HepG2 (cell line): Measurements from ENCODE around the gene TBL3. TPM values are rescaled to one million over a fixed set of nuclear protein-coding genes. Genes with fewer than 3 reads are reported as not detected.

ENCODE experiments used
- ATAC-seq: fragments of 200-7000 bp; cut with Tn5 transposase; 3 replicates; pipeline ENCODE4 v1.9.1; 2020; ENCODE audit warnings: mild to moderate bottlenecking, moderate library complexity
- BruUV-seq: library from RNA; stranded (reverse); fragments of 400-500 nt; replicated peaks from 2 replicates; lab custom pipeline; 2021; lab: Mats Ljungman, UMichigan
- CTCF ChIA-PET: fragments of 300-600 bp; formaldehyde crosslinking; extraction: SDS; loops from one replicate; lab custom pipeline; 2021; ENCODE audit warnings: low total read pairs, inconsistent platforms, low intra/inter-chr PET ratio; lab: Yijun Ruan, JAX
- POLR2A ChIA-PET: fragments of 350-600 bp; sonication (Branson Sonifier 250); formaldehyde crosslinking; loops from one replicate; lab custom pipeline; 2020; ENCODE audit warnings: antibody characterized with exemption, inconsistent platforms; lab: Yijun Ruan, JAX
- DNase-seq: peaks from one replicate; pipeline ENCODE4 v3.0.0-alpha.2; 2015; ENCODE audit warnings: low spot score
- FAIRE-seq: peaks from 3 replicates; lab custom pipeline; 2011; peaks lifted over from hg19 to GRCh38; lab: Jason Lieb, UNC
- H2AFZ ChIP-seq: one replicate; pipeline ENCODE4 v1.6.1; 2011; ENCODE audit warnings: low read length, inconsistent platforms
- H3K27ac ChIP-seq: fragments of 300-600 bp; 3 replicates; pipeline ENCODE4 v1.8.0; 2011; ENCODE audit warnings: mixed run types, mild to moderate bottlenecking, mixed read lengths, low read length, inconsistent platforms; ENCODE audit not compliant: insufficient read depth; ENCODE audit errors: extremely low read length
- H3K27me3 ChIP-seq, 2 experiments: fragments of 200-600 bp in 1 of 2; 2 replicates in 1 of 2; 3 replicates in 1 of 2; pipeline versions ENCODE4 v1.6.0 to v1.8.0; 2011; ENCODE audit warnings: low read length in 2 of 2, mild to moderate bottlenecking in 2 of 2, moderate library complexity in 2 of 2, inconsistent platforms in 1 of 2; ENCODE audit not compliant: insufficient read depth in 2 of 2, control insufficient read depth in 1 of 2
- H3K36me3 ChIP-seq, 2 experiments: fragments of 200-600 bp in 1 of 2; replicated peaks in 1 of 2; 2 replicates in 1 of 2; 3 replicates in 1 of 2; pipeline versions ENCODE4 v1.5.1 to v1.8.0; 2011; ENCODE audit warnings: low read length in 2 of 2, inconsistent platforms in 1 of 2; ENCODE audit not compliant: insufficient read depth in 2 of 2, control insufficient read depth in 1 of 2
- H3K4me1 ChIP-seq: 2 replicates; pipeline ENCODE4 v1.5.1; 2012; ENCODE audit warnings: low read length, inconsistent platforms; ENCODE audit not compliant: insufficient read depth
- H3K4me2 ChIP-seq: 2 replicates; pipeline ENCODE4 v1.6.0; 2011; ENCODE audit warnings: low read depth, low read length, inconsistent platforms
- H3K4me3 ChIP-seq, 3 experiments: fragments of 200-600 bp in 1 of 3; sonication (generic), shearing (Covaris generic) in 1 of 3; replicated peaks in 1 of 3; 2 replicates each; pipeline ENCODE4 v1.5.1; 2011 to 2016; ENCODE audit warnings: low read length in 3 of 3, inconsistent platforms in 2 of 3, low read depth in 2 of 3, mild to moderate bottlenecking in 2 of 3, control low read depth in 1 of 3, mixed read lengths in 1 of 3; ENCODE audit not compliant: insufficient read depth in 1 of 3
- H3K79me2 ChIP-seq: one replicate; pipeline ENCODE4 v1.6.1; 2011; ENCODE audit warnings: low read length, inconsistent platforms; ENCODE audit not compliant: insufficient read depth
- H3K9ac ChIP-seq: 2 replicates; pipeline ENCODE4 v1.6.0; 2011; ENCODE audit warnings: mild to moderate bottlenecking, low read depth, low read length, inconsistent platforms; ENCODE audit not compliant: insufficient read depth
- H3K9me3 ChIP-seq: 2 replicates; pipeline ENCODE4 v1.5.1; 2012; ENCODE audit warnings: mild to moderate bottlenecking, low read length
- H4K20me1 ChIP-seq: 2 replicates; pipeline ENCODE4 v1.6.0; 2011; ENCODE audit warnings: inconsistent platforms, mild to moderate bottlenecking, low read length, moderate library complexity; ENCODE audit not compliant: insufficient read depth
- AGO2 ChIP-seq: fragments of 200-400 bp; formaldehyde crosslinking; optimal IDR thresholded peaks from 2 replicates; pipeline ENCODE3; 2017; ENCODE audit warnings: mild to moderate bottlenecking, low read depth, low read length, moderate library complexity
- BCL3 ChIP-seq: sonication (generic); formaldehyde crosslinking; IDR thresholded peaks from 2 replicates; pipeline ENCODE4 v1.5.1; 2020; ENCODE audit warnings: mild to moderate bottlenecking, missing genetic modification reagents, moderate library complexity
- GTF2F1 ChIP-seq: fragments of 150-350 bp; IDR thresholded peaks from 2 replicates; pipeline ENCODE4 v1.6.1; 2014; ENCODE audit warnings: low read length
- KDM5B ChIP-seq: sonication (generic); formaldehyde crosslinking; IDR thresholded peaks from 2 replicates; pipeline ENCODE4 v1.4.0; 2020; ENCODE audit warnings: missing genetic modification reagents, mild to moderate bottlenecking, borderline replicate concordance
- MAX ChIP-seq: IDR thresholded peaks from 2 replicates; pipeline ENCODE4 v1.6.1; 2012; ENCODE audit warnings: inconsistent platforms
- MTA1 ChIP-seq: sonication (generic); formaldehyde crosslinking; IDR thresholded peaks from 2 replicates; pipeline ENCODE4 v1.4.0; 2020; ENCODE audit warnings: missing genetic modification reagents, mild to moderate bottlenecking, borderline replicate concordance
- NFE2L1 ChIP-seq: sonication (generic); formaldehyde crosslinking; IDR thresholded peaks from 2 replicates; pipeline ENCODE4 v1.4.0; 2020; ENCODE audit warnings: missing genetic modification reagents, mild to moderate bottlenecking, borderline replicate concordance
- ZNF567 ChIP-seq: sonication (generic); formaldehyde crosslinking; IDR thresholded peaks from 2 replicates; pipeline ENCODE4 v1.8.1; 2023; ENCODE audit warnings: mild to moderate bottlenecking, missing genetic modification reagents, borderline replicate concordance
- WGBS: methylation state at CpG from one replicate; pipeline ENCODE4 v1.1.6; 2017; ENCODE audit warnings: low lambda C conversion rate; 5-methylcytosine and 5-hydroxymethylcytosine counted together
- in situ Hi-C: cut with HindIII; loops from 2 replicates; pipeline ENCODE4 v1.10.0; 2017; ENCODE audit warnings: low pct_unique_long_range_greater_than_20kb; ENCODE audit not compliant: extremely low pct_ligation_motif_present
- intact Hi-C: fragments of 100-400 bp; cut with micrococcal nuclease; formaldehyde crosslinking; loops from one replicate; pipeline ENCODE4 v1.10.0; 2022; ENCODE audit not compliant: unreplicated experiment
- polyA plus RNA-seq, 8 experiments: library from polyadenylated mRNA; depleted of rRNA in 3 of 8; stranded (reverse) in 7 of 8; unstranded in 1 of 8; fragments of >200 nt; fragmentation: Illumina TruSeq in 4 of 8; extraction: Trizol in 4 of 8; gene quantifications; 2 replicates each; pipeline versions ENCODE4 v1.2.1 to v1.2.3, GENCODE V29; 2011 to 2016; ENCODE audit warnings: low read depth in 4 of 8, missing spikeins in 1 of 8, mixed read lengths in 1 of 8; ENCODE audit not compliant: insufficient read depth in 1 of 8
- total RNA-seq, 5 experiments: library from RNA; depleted of rRNA; stranded (reverse); fragments of >200 nt; fragmentation: Illumina TruSeq; extraction: Trizol; gene quantifications; 2 replicates each; pipeline ENCODE4 v1.2.3, GENCODE V29; 2016; ENCODE audit warnings: low read depth in 1 of 5
- TF ChIP-seq, protein P1 (sequence below): sonication (generic); formaldehyde crosslinking; IDR thresholded peaks from 2 replicates; pipeline ENCODE4 v1.4.0; 2020; ENCODE audit warnings: missing genetic modification reagents, mild to moderate bottlenecking, borderline replicate concordance

TBL3 gene
- total and polyA plus RNA-seq, 2 of the 13 experiments (the other 11 are each of a cell fraction or from before 2014, with no cell fraction given), result 16.8 to 38.0 TPM

DNA sequence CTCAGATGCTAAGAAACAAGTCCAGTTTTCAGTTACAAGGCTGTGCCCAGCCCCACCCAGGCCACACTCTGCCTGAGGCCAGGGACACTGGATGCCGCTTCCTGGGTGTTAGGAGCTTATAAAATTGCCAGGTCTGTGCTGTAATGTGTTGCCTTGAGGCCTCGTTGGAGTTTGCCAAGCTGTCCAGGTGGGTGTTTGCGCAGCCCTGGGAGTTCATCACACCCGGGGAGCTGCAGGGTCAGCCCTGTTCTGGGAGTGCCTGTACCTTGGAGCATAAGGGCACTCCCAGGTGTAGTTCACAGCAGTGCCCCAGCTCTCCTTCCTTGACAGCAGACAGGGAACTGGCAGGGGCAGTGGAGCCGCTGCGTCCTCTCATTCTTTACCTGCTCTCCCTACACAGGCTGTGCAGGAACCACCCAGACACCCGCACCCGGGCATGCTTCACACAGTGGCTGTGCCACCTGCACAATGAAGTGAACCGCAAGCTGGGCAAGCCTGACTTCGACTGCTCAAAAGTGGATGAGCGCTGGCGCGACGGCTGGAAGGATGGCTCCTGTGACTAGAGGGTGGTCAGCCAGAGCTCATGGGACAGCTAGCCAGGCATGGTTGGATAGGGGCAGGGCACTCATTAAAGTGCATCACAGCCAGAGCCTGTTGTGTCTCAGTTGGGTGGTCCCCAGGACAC is 13.8 kb downstream of the TBL3 start:
- peak overlapping the region; percentile 95 for H3K9ac ChIP-seq
- TF ChIP-seq, protein P1, sequence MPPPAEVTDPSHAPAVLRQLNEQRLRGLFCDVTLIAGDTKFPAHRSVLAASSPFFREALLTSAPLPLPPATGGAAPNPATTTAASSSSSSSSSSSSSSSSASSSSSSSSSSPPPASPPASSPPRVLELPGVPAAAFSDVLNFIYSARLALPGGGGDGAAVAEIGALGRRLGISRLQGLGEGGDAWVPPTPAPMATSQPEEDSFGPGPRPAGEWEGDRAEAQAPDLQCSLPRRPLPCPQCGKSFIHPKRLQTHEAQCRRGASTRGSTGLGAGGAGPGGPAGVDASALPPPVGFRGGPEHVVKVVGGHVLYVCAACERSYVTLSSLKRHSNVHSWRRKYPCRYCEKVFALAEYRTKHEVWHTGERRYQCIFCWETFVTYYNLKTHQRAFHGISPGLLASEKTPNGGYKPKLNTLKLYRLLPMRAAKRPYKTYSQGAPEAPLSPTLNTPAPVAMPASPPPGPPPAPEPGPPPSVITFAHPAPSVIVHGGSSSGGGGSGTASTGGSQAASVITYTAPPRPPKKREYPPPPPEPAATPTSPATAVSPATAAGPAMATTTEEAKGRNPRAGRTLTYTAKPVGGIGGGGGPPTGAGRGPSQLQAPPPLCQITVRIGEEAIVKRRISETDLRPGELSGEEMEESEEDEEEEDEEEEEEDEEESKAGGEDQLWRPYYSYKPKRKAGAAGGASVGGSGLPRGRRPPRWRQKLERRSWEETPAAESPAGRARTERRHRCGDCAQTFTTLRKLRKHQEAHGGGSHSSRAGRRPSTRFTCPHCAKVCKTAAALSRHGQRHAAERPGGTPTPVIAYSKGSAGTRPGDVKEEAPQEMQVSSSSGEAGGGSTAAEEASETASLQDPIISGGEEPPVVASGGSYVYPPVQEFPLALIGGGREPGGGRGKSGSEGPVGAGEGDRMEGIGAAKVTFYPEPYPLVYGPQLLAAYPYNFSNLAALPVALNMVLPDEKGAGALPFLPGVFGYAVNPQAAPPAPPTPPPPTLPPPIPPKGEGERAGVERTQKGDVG (CRISPR knock-in tag), result 0 out of 2 replicates have a peak, but pooled peaks have one; percentile 17
- TF ChIP-seq BCL3 (CRISPR knock-in tag) (0 out of 2 replicates have a peak, but pooled peaks have one; percentile 38), KDM5B (0 out of 2 replicates have a peak, but pooled peaks have one; percentile 29), MTA1 (CRISPR knock-in tag) (no peak), MAX (0 out of 2 replicates have a peak, but pooled peaks have one; percentile 15), AGO2 (peak; percentile 29), GTF2F1 (no peak), NFE2L1 (CRISPR knock-in tag) (0 out of 2 replicates have a peak, but pooled peaks have one; percentile 72), ZNF567 (CRISPR knock-in tag) (0 out of 2 replicates have a peak, but pooled peaks have one; percentile 44)
- H3K27me3 ChIP-seq, result peaks cover 0 to 4% of the 10 kb centered on the region in 2 experiments; a peak in 1 of 5 replicates
- H3K36me3 ChIP-seq, result peaks cover 12 to 15% of the 10 kb centered on the region in 2 experiments; a peak in 4 of 5 replicates
- peak overlapping the region; percentile 97 for H3K27ac ChIP-seq
- peak overlapping the region; percentile 81 to 93 (median 84) for H3K4me3 ChIP-seq
- no peak overlapping the region for H2AFZ ChIP-seq
- intact Hi-C loops (no loop called here), in situ Hi-C loops (no loop called here)
- FAIRE-seq (no peak), DNase-seq (no peak), ATAC-seq (no peak)
- peaks cover 63% of the 10 kb centered on the region for H3K4me1 ChIP-seq
- CTCF ChIA-PET, result no interaction called here
- H4K20me1 ChIP-seq, result no peaks in the 10 kb centered on the region
- no TSS peak for BruUV-seq
- WGBS, result 84% methylated on average over 7 of the region's 14 CpGs
- H3K9me3 ChIP-seq, result no peaks in the 10 kb centered on the region
- peak overlapping the region; percentile 98 for H3K4me2 ChIP-seq
- POLR2A ChIA-PET, result interaction anchor here (0.9 to 6.8 kb wide), 8 partner anchors 8 to 170 kb away, joined by 3 to 62 read pairs (median 9); partner anchors contain the start of genes RPS2, TBL3 and TRAF7
- H3K79me2 ChIP-seq, result peaks cover 13% of the 10 kb centered on the region
